ENCODE data around the gene PELI3. TPM values are rescaled to one million over a fixed set of nuclear protein-coding genes. Genes with fewer than 3 reads are reported as not detected.
A peak's percentile ranks its signal among the peaks of the same experiment; 100 is the strongest.

Gene PELI3
- polyA plus RNA-seq (2.1 to 3.2 TPM (median 2.8 TPM) in 3 replicates), polyA minus RNA-seq (7.0 to 13.1 TPM (median 7.2 TPM) in 3 replicates)
- 0.54 TPM for polyA plus RNA-seq (2011; ENCODE audit: low read depth)
- 1.8 and 3.8 TPM in 2 replicates for polyA plus RNA-seq (2011; cell fraction: cytosol; rRNA removed)
- 3.4 and 4.2 TPM in 2 replicates for polyA plus RNA-seq (2011; cell fraction: nucleus; rRNA removed)
- polyA plus RNA-seq (2012; ENCODE audit: low replicate concordance) = 2.3 and 4.7 TPM in 2 replicates
- 5.2 TPM for polyA minus RNA-seq (2011; cell fraction: cytosol; rRNA and poly(A)+ RNA removed)
- 4.2 and 4.5 TPM in 2 replicates for polyA minus RNA-seq (2011; cell fraction: nucleus; rRNA and poly(A)+ RNA removed)

GRCh38 chr11:66466225-66467033, at the start of gene PELI3:
Gene PELI3, plus strand, starts transcription at chr11:66466905. Its CDS starts 1,224 bp downstream, at chr11:66468129.
- peaks cover 0 to 7% of the 10 kb centered on the region in 2 experiments for H3K36me3 ChIP-seq (ENCODE audit: control insufficient read depth in 2 of 2, extremely low read depth in 1 of 2, insufficient read depth in 2 of 2, low read length in 2 of 2)
- H4K20me1 ChIP-seq (ENCODE audit: control insufficient read depth, extremely low read depth, insufficient read depth, low read length) = no peaks in the 10 kb centered on the region
- peaks cover 7% of the 10 kb centered on the region for H3K4me1 ChIP-seq (ENCODE audit: control insufficient read depth, extremely low read depth, insufficient read depth, low read length)
- H2AFZ ChIP-seq (ENCODE audit: control insufficient read depth, low read length) = peak within 1 kb of the TSS; percentile 88
- peak within 1 kb of the TSS; percentile 40 for H3K27ac ChIP-seq (ENCODE audit: control insufficient read depth, insufficient read depth, low read length)
- H3K4me2 ChIP-seq (ENCODE audit: control insufficient read depth, extremely low read depth, insufficient read depth, low read depth, low read length) = peak within 1 kb of the TSS; percentile 90
- peak within 1 kb of the TSS; percentile 52 to 83 (median 73) for H3K4me3 ChIP-seq (ENCODE audit: control insufficient read depth in 2 of 3, extremely low read depth in 1 of 3, insufficient read depth in 2 of 3, low read depth in 1 of 3, low read length in 3 of 3)
- FAIRE-seq = no peak
- peak; percentile 57 for DNase-seq (ENCODE audit: low read depth, low spot score)
- H3K9me1 ChIP-seq (ENCODE audit: control insufficient read depth, extremely low read depth, insufficient read depth, low read length) = no peaks in the 10 kb centered on the region
- dilution Hi-C loops (cut with MboI; ENCODE audit: extremely low pct_ligation_motif_present, low sequenced_read_pairs) = no loop called here
- no peaks in the 10 kb centered on the region for H3K9me3 ChIP-seq (ENCODE audit: control insufficient read depth, low read depth, low read length)
- no peaks in the 10 kb centered on the region for H3K27me3 ChIP-seq (ENCODE audit: control insufficient read depth, extremely low read depth, insufficient read depth, low read length)
- no peaks in the 10 kb centered on the region for H3K79me2 ChIP-seq (ENCODE audit: control insufficient read depth, insufficient read depth, low read length)
- H3K9ac ChIP-seq (ENCODE audit: control insufficient read depth, extremely low read depth, insufficient read depth, low read length) = peak within 1 kb of the TSS; percentile 73
- TF ChIP-seq, protein P1, sequence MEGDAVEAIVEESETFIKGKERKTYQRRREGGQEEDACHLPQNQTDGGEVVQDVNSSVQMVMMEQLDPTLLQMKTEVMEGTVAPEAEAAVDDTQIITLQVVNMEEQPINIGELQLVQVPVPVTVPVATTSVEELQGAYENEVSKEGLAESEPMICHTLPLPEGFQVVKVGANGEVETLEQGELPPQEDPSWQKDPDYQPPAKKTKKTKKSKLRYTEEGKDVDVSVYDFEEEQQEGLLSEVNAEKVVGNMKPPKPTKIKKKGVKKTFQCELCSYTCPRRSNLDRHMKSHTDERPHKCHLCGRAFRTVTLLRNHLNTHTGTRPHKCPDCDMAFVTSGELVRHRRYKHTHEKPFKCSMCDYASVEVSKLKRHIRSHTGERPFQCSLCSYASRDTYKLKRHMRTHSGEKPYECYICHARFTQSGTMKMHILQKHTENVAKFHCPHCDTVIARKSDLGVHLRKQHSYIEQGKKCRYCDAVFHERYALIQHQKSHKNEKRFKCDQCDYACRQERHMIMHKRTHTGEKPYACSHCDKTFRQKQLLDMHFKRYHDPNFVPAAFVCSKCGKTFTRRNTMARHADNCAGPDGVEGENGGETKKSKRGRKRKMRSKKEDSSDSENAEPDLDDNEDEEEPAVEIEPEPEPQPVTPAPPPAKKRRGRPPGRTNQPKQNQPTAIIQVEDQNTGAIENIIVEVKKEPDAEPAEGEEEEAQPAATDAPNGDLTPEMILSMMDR (optimal IDR thresholded peaks at IDR 0.05 in 1 of 3, IDR thresholded peaks at IDR 0.05 in 1 of 3, conservative IDR thresholded peaks at IDR 0.05 in 1 of 3; ENCODE audit: extremely low read depth in 1 of 3, insufficient read depth in 2 of 3, low read length in 3 of 3) = no peak
- no peak for TF ChIP-seq EZH2 (IDR thresholded peaks at IDR 0.05; ENCODE audit: low read length)

- H3K4me1 ChIP-seq (ENCODE audit: control insufficient read depth, extremely low read depth, insufficient read depth, low read length) = peaks cover 5% of the 10 kb centered on the region
- no peak overlapping the region for H2AFZ ChIP-seq (ENCODE audit: control insufficient read depth, low read length)
- TF ChIP-seq, protein P1 (optimal IDR thresholded peaks at IDR 0.05 in 1 of 3, IDR thresholded peaks at IDR 0.05 in 1 of 3, conservative IDR thresholded peaks at IDR 0.05 in 1 of 3; ENCODE audit: extremely low read depth in 1 of 3, insufficient read depth in 2 of 3, low read length in 3 of 3) = no peak
- TF ChIP-seq EZH2 (IDR thresholded peaks at IDR 0.05; ENCODE audit: low read length) = no peak
- H3K4me3 ChIP-seq (ENCODE audit: control insufficient read depth in 2 of 3, extremely low read depth in 1 of 3, insufficient read depth in 2 of 3, low read depth in 1 of 3, low read length in 3 of 3) = no peak overlapping the region
- H3K36me3 ChIP-seq (ENCODE audit: control insufficient read depth in 2 of 2, extremely low read depth in 1 of 2, insufficient read depth in 2 of 2, low read length in 2 of 2) = no peaks in the 10 kb centered on the region
- no peak overlapping the region for H3K9ac ChIP-seq (ENCODE audit: control insufficient read depth, extremely low read depth, insufficient read depth, low read length)
- H3K27ac ChIP-seq (ENCODE audit: control insufficient read depth, insufficient read depth, low read length) = no peak overlapping the region
- H3K9me1 ChIP-seq (ENCODE audit: control insufficient read depth, extremely low read depth, insufficient read depth, low read length) = no peaks in the 10 kb centered on the region
- H4K20me1 ChIP-seq (ENCODE audit: control insufficient read depth, extremely low read depth, insufficient read depth, low read length) = peaks cover 11% of the 10 kb centered on the region
- no peak overlapping the region for H3K4me2 ChIP-seq (ENCODE audit: control insufficient read depth, extremely low read depth, insufficient read depth, low read depth, low read length)
- peaks cover 54% of the 10 kb centered on the region for H3K27me3 ChIP-seq (ENCODE audit: control insufficient read depth, extremely low read depth, insufficient read depth, low read length)
- H3K79me2 ChIP-seq (ENCODE audit: control insufficient read depth, insufficient read depth, low read length) = no peaks in the 10 kb centered on the region
- dilution Hi-C loops (cut with MboI; ENCODE audit: extremely low pct_ligation_motif_present, low sequenced_read_pairs) = no loop called here
- no peak for DNase-seq (ENCODE audit: low read depth, low spot score)
- H3K9me3 ChIP-seq (ENCODE audit: control insufficient read depth, low read depth, low read length) = no peaks in the 10 kb centered on the region
- FAIRE-seq = no peak
Measured at GRCh38 chr11:66417000-66417399, 49.7 kb upstream of the PELI3 start.
